HFFc6 (cell line): Measurements from ENCODE around the gene OSBPL5. TPM values are rescaled to one million over a fixed set of nuclear protein-coding genes. Genes with fewer than 3 reads are reported as not detected.

Source experiments
- DNase-seq: peaks from one replicate; pipeline ENCODE4 v3.0.0-alpha.2; 2018
- H3K27ac Mint-ChIP-seq: 2 replicates; pipeline ENCODE4 v1.8.0; 2020; ENCODE audit warnings: mild to moderate bottlenecking, mixed read lengths
- H3K27me3 Mint-ChIP-seq: 2 replicates; pipeline ENCODE4 v1.8.0; 2021; ENCODE audit warnings: mild to moderate bottlenecking, moderate library complexity, mixed read lengths; ENCODE audit not compliant: insufficient read depth
- H3K36me3 Mint-ChIP-seq: 2 replicates; pipeline ENCODE4 v1.8.0; 2021; ENCODE audit warnings: low read depth, mixed read lengths
- H3K4me1 Mint-ChIP-seq: 2 replicates; pipeline ENCODE4 v1.8.0; 2020; ENCODE audit warnings: low read depth, mixed read lengths
- H3K4me3 Mint-ChIP-seq: 2 replicates; pipeline ENCODE4 v1.8.0; 2020; ENCODE audit warnings: mild to moderate bottlenecking, moderate library complexity, mixed read lengths
- H3K9me3 Mint-ChIP-seq: 2 replicates; pipeline ENCODE4 v1.8.0; 2020; ENCODE audit warnings: mild to moderate bottlenecking, mixed read lengths
- CTCF ChIP-seq: fragments of 200-600 bp; sonication (generic); IDR thresholded peaks from 2 replicates; pipeline ENCODE4 v1.5.0; 2021; ENCODE audit warnings: antibody characterized with exemption, mild to moderate bottlenecking
- total RNA-seq, 6 experiments: library from RNA; stranded (reverse); fragmentation: NEBNext Ultra II Directional; extraction: Animal tissue kit (Norgen Biotek cat#: 25700); gene quantifications; 2 replicates in 1 of 6; 3 replicates in 5 of 6; pipeline ENCODE4 v1.2.3, GENCODE V29; 2021

Gene OSBPL5
- total RNA-seq, 6 experiments from 2014 or later = 32.6 to 42.6 (median 36.7) TPM

DNA sequence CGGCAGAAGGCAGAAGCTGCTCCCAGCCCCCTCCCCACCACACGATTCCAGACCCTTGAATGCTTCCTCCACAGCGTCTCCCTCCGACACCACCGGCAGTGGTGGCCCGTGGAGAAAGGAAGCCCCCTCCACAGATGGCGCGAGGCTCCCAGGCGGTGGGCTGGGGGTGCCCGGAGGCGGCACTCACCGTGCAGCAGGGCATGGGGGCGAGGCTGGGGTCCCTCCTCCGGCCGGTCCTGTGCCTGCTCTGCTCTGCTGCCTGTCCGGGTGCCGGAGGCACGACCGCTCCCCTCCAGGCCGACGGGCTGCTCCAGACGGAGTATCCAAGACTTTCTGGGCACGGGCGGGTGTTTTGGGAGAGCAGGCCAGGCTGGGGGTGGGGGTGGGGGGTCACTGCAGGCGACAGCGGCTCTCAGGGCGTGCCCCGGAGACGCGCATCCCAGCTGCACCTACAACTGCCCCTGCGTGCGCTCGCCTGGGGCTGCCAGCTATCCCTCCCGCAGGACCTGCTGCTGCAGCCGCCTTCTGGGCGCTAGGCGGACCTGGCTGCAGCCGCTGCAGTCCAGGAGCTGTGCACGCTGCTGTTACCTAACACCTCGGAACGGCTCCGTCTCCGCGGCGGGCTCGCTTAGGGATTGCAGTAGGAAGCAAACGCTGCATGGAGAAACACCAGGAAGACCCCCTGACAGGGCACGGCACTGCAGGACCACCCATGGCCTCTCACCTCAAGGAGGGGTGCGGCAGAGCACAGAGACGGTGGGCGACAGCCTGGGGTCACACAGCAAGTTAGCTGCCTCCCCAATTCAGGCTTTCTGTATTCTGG is 38.3 kb upstream of the OSBPL5 start:
- Mint-ChIP-seq H3K4me1 (no peaks in the 10 kb centered on the region), H3K4me3 (no peak overlapping the region), H3K27me3 (peaks cover 39% of the 10 kb centered on the region), H3K36me3 (no peaks in the 10 kb centered on the region), H3K9me3 (no peaks in the 10 kb centered on the region), H3K27ac (no peak overlapping the region)
- TF ChIP-seq CTCF = no peak
- no peak for DNase-seq

- no peaks in the 10 kb centered on the region for H3K9me3 Mint-ChIP-seq
- H3K4me3 Mint-ChIP-seq = no peak overlapping the region
- H3K36me3 Mint-ChIP-seq = no peaks in the 10 kb centered on the region
- no peaks in the 10 kb centered on the region for H3K4me1 Mint-ChIP-seq
- peaks cover 34% of the 10 kb centered on the region for H3K27me3 Mint-ChIP-seq
- TF ChIP-seq CTCF = no peak
- H3K27ac Mint-ChIP-seq = no peak overlapping the region
- no peak for DNase-seq
These were observed 37.6 kb upstream of the OSBPL5 start for GRCh38 chr11:3202759-3203158.

DNA sequence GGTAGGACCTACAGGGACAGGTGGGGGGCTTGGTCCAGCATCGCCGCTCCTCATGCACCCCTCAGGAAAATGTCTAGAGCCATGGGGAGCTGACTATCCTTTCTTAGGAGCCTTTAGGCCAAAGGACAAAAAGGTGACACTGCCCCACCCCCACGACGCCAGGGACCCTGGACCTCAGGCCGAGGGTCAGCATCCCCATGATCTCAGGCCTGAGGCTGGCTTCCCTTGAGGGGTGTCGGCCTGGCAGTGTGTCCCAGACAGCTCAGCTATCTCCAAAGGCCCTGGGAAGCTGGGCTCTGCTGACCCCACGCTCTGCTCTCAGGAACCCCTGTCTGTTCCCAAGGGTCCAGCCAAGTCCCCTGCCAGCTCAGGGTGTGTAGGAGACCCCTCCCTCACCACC is 37.2 kb upstream of the OSBPL5 start:
- H3K27ac Mint-ChIP-seq = no peak overlapping the region
- no peak for DNase-seq
- no peak for TF ChIP-seq CTCF
- no peaks in the 10 kb centered on the region for H3K9me3 Mint-ChIP-seq
- H3K36me3 Mint-ChIP-seq = no peaks in the 10 kb centered on the region
- peaks cover 32% of the 10 kb centered on the region for H3K27me3 Mint-ChIP-seq
- no peak overlapping the region for H3K4me3 Mint-ChIP-seq
- no peaks in the 10 kb centered on the region for H3K4me1 Mint-ChIP-seq

DNA sequence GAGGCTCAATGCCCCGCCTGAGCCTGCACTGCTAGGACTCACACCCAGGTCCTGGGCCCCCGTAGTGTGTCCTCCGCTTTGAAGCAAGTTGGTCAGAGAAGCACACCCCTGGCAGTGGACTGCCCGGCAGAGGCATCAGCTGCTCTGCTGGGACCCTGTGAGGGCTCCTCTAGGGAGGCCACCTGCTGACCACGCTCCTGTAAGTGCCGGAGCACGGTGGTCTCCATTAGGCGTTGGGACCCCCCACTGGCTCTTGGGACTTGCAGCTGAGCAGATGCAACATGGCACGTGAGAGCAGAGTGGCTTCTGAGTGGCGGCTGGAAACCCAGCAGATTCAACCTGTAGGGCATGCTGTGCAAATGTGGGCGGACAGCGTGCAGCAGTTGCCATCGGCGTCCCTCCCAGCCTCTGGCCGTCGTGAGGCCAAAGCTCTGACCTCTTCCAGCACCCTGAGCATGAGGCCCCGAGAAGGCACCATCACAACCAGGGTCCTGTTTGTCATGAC is 36.6 kb upstream of the OSBPL5 start:
- DNase-seq = no peak
- Mint-ChIP-seq H3K4me3 (no peak overlapping the region), H3K36me3 (no peaks in the 10 kb centered on the region), H3K27me3 (peaks cover 32% of the 10 kb centered on the region), H3K9me3 (no peaks in the 10 kb centered on the region), H3K4me1 (no peaks in the 10 kb centered on the region), H3K27ac (no peak overlapping the region)
- no peak for TF ChIP-seq CTCF

DNA sequence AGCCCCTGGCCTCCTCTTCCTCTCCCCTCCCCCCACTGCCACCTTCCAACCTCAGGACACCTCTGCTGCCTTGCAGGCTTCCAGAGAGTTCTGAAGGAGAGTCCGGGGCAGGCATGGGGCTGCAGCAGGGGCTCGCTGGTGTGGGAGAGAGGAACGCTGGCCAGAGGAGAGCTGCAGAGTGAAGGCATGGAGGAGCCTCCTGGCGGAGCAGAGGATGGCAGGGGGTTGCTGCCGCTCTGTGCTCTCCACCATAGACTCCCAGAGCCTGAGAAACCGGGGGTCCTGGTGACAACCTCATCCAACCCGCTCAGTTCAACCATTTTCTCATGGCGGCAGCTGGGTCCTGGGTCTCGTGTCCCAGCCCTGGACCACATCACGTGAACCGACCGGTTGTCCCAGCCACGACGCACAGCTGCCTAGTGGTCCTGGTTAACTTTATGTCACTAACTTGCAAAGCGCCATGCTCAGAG is 36.0 kb upstream of the OSBPL5 start:
- Mint-ChIP-seq H3K27ac (no peak overlapping the region), H3K4me3 (no peak overlapping the region), H3K27me3 (peaks cover 34% of the 10 kb centered on the region), H3K4me1 (no peaks in the 10 kb centered on the region), H3K36me3 (no peaks in the 10 kb centered on the region), H3K9me3 (no peaks in the 10 kb centered on the region)
- no peak for DNase-seq
- no peak for TF ChIP-seq CTCF
